HG02938 (cell line): Measurements from ENCODE around the gene PLXNA2.

Experiments
- ATAC-seq: cut with Tn5 transposase; IDR thresholded peaks from one replicate; pipeline ENCODE4 v1.9.1; 2021; ENCODE audit warnings: mild to moderate bottlenecking, moderate library complexity; ENCODE audit not compliant: unreplicated experiment

The PLXNA2 gene

DNA sequence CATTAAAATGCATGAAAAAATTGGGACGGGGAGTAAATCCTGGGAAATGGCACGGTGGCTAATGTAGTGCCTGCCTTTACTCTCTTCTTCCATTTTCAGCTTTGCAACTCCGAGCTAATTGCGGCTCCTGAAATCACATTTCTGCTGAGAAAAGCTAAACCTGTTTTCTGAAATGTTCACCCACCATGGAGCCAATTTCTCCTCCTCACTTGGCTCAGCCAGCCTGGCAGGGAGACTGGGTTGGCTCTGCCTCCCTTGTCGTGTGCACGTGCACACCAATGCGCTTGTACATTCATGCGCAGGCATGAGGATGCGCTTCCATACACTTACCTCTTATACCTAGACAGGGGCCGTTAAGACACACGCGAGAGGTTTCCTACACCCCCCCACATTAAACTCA, 165.4 kb downstream of the PLXNA2 start:
- no peak for ATAC-seq

DNA sequence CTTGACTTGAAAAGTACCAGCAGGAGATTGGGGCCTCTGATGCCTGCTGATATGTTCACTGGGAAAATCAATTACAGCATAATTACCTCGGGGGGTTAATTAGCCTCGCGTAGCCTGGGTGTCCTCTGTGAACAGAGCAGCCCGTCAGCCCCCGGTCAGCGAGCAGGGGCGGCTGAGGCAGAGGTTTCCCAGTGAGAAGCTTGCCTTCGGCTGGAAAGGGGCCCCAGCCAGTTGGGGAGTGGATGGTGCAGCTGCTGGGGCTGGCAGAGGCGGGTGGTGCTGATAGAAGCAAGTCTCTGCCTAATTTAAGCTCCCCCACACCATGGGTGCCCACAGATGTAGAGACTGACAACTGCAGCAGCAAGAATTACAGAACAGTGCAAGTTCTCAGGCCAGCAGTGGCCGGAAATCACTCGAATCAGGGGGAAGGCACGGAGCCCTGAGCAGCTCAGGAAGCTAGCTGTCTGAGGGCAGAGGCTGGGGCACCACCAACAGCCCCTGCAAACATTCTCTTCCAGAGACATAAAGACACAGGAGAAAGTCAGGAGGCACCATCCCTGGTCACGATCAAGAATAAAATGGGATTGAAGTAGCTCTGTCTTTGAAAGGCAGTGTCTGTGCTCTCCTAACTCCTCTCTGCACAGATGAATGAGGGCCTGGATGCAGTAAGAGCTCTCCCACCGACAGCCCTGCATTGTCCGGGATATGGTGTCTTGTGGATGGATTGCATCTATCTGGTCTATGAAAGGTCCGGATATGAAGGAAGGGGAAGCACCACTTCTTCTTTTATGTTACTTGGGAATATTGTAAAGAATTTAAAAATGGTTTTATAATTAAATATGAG, 166.7 kb downstream of the PLXNA2 start:
- no peak for ATAC-seq

DNA sequence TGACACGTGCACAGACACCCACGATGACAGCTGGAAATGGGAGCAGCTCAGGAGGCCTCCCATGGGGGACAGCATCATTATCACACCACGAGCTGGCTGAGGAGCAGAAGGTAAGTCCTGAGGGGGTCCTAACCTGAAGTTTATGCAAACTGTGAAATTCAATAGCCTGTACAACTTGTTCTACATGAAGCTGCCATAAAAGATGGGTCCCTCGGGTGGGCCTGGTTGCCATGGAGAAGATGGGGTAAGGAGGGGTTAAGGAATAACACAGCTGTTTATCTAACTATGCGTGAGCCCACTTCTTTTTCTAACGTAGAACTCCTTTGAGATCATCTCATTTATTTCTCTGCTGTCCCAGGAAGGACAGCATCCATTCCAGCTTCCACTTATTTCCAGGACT, 169.8 kb downstream of the PLXNA2 start:
- ATAC-seq, result no peak

DNA sequence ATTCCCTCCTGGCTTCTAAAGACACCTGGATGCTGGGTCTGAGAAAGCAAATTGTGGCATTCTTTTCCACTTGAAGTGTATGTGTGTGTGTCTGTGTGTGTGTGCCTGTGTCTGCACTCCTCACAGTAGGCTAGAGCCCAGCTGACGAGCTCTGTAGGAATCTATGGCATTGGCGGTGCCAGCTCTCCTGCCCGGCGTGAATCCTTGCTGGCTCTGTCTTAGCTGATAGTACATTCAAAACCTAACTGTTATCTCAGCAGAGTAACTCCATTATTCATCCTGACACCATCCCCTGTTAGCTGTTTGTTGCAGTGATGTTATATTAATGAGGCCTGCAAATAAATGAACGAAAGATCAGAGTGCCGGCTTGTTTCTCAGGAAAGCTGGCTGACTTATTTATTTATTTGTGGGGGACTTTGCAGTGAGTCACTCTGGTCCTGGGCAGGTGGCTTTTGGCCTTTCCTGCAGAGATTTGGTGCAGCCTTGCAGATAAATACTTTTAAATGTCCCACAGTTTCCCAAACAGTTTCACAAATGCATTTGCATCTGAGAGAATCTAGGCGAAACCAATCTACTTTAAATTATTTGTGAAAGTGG, 172.7 kb downstream of the PLXNA2 start:
- no peak for ATAC-seq

DNA sequence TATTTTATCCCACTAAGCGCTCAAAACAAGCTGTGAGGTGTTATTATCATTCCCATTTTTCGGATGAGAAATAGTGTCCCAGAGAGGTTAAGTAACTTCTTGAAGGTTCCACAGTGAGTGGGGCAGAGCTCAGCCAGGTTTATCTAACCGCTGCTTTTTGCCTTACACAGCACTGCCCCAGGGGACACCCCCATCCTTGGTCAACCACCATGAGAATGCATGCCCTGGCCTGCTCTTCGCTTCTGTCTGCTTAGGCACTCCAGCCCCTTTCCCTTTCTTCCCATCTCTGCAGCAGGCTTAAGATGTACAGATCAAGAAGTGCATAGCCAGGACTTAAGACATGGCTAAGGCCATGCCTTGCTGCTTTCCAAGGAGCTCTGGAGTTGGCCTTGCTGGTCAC, 174.3 kb downstream of the PLXNA2 start:
- ATAC-seq, result no peak

DNA sequence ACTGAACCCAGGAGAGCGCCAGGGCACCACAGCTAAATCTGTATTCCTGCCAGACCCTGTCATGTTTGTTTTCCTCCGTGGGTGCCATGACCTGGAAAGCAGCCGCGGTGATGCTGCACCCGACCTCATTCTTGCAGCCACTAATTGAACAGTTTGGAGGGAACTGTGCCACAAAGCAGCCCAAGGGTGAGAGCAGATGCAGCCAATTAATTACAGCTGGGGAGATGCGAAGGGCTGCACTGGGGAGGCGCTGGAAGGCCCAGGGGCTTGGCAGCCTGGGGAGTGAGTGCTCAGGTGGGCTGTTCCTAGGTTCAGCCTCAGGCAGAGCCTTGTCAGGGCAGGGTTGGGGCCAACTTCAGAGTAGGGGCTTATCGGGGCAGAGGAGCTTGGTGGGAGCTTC, 174.9 kb downstream of the PLXNA2 start:
- no peak for ATAC-seq

DNA sequence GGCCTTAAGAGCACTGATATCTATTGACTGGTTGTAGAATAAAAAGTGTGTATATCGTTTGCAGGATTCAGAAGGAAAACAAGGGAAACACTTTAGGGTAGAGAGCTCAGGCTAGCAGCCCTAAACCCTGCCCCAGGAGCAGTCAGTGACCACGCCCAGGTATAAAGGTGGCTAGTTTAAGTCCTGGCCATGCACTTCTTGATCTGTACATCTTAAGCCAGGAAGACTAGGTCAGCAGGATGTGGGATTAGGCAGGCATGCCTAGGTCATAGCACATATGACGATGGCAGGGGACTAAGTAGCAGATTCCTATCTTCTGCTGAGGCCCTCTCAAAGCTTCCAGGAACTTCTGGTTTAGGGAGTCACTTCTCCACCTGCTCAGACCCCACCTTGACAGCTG, 175.3 kb downstream of the PLXNA2 start:
- ATAC-seq, result no peak

DNA sequence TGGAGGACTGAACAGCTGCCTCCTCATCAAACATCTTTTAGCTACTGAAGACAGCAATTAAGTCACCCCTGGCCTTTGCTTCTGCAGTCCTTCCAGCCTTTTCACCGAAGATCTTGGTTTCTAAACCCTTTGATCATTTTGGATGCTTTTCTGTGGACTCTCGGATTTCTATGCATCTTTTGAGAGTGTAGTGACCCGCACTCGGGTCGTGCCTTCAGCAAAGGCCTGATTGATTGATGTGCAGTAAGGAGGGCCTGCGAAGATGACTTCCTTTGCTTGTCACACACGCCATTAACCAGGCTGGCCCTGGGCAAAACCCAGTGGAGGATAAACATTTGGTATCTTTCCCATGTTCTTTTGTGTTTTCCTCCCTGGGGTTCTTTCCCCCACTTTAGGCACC, 175.8 kb downstream of the PLXNA2 start:
- ATAC-seq, result no peak

DNA sequence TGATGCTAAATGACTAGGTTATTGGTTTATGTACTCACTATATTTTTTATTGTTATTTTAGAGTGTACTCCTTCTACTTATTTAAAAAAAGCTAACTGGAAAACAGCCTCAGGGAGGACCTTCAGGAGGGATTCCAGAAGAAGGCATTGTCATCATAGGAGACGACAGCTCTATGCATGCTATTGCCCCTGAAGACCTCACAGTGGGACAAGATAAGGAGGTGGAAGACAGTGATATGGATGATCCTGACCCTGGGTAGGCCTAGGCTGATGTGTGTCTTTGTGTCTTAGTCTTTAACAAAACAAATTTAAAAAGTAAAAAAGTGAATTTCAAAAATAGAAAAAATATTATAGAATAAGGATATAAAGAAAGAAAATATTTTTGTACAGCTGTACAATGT, 177.6 kb downstream of the PLXNA2 start:
- no peak for ATAC-seq

DNA sequence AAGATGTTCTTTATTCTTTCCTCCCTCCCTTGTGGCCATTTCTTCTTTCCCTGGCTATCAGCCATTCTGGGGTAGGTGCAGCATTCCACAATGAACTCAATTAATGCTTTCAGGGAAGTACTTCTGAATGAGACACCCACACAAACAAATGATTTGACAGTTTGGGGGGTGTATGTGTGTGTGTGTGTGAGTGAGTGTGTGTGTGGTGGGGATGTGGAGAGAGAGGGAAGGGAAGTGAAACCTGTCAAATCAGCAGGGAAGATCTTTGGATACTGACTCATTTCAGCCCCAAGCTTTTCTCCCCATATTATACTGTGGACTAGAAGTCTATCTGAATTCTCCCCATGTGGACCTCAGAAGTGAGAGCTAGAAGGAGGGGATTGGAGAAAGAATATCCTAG, 178.3 kb downstream of the PLXNA2 start:
- ATAC-seq, result no peak

DNA sequence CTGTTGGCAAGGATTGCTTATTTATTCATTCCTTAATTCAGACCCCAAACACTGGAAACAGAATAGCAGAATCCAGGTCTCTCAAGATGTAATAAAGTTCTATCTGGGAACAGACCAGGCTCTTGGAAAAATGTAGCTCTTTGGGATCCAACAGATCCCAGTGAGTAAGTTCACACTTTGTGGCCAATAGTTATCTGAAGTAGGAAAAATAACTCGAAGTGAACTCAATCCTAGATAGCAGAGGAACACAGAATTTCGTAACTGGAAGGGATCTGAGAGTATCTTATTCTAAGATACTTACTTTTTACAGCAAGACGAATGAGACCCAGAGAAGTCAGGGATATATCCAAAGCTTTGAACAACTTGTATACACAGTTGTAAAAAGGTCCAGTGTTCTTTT, 182.6 kb downstream of the PLXNA2 start:
- no peak for ATAC-seq

DNA sequence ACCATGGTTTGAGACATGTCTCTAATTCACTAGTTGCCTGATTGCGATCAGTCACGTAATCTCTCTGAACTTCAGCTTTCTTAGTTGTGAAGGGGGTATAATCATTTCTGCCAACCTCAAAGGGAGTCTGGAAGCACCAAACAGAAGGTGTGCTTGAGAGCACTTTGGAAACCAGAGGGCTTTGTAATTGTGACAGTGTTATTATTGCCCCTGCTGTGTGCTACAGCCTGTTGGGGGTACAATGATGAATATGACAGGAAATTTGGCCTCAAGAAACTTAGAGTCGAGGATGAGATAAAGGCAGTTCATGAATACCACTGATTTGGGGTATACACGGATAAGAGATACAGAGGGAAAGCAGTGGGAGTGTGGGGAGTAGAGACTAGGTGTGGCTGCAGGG, 183.1 kb downstream of the PLXNA2 start:
- ATAC-seq, result no peak

DNA sequence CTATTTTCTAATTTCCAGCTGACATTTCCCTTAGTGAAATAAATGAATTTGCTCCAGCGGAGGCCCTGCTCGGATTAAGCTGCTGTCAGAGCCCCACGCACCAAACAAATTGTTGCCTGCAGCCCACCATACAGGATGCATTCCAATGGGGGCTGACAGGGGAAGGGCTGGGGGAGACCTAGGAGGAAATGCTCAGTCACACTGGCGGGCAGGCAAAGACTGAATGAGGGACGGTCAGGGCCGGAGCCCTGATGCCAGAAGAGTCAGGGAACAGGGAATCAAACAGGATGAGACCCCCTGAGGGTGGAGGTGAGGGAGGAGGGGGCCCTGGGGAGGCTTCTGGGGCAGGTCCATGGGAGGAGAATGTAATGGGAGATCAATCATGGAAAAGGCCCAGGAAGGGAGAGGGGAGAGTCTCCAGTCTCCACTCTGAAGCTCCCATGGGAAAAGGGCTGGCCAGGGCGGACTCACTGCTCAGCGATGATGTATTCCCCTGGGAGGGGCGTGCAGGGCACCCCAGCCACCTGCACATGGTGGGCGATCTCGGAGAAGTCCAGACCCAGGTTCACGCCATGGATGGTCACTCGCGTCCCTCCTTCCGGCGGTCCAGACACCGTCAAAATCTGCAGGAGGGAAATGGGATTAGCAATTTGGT, 183.8 kb downstream of the PLXNA2 start:
- no peak for ATAC-seq

DNA sequence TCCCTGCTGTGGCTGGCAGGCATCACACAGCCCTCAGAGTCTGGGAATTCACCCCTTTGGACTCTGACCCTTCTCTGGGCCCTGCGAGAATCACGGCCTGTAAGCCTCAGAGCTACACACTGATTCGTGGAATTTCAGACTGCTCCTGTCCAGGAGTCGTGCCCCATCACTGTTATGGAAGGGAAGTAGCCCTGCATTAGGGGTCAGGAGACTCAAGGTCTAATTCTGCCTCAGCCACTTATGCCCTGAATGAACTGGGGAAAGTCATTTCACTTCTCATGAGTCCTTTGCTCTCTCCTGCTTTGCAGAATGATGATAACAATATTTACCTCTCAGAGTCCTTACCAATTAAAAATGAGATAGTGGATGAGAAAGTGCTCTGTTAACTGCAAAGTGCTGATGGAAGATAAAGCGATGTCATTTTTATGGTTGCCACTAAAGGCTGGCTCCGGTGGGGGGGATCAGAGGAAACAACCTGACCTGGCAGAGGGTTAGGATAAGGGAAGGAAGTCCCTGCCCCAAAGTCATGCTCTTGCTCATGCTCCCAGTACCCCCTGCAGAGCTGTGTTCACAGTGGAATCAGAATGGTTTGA, 184.7 kb downstream of the PLXNA2 start:
- no peak for ATAC-seq

DNA sequence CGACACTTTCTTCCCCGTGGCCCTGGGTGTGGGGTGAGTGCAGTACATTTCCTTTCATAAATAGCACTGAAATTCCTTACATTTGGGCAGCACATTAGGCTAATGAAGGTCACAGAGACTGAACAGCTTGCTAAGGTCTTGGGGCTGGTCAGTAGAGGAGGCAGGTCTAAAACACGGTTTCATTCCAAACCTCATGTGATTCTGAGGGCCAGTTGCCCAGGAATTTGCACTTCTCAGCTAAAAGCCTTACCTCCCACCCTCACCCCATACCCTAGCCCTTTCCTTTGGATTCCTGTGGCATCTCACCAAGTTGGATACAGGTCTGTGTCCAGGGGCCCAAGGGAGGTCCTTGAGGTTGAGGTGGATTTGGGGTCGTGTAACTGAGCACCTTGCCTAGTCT, 185.4 kb downstream of the PLXNA2 start:
- no peak for ATAC-seq

DNA sequence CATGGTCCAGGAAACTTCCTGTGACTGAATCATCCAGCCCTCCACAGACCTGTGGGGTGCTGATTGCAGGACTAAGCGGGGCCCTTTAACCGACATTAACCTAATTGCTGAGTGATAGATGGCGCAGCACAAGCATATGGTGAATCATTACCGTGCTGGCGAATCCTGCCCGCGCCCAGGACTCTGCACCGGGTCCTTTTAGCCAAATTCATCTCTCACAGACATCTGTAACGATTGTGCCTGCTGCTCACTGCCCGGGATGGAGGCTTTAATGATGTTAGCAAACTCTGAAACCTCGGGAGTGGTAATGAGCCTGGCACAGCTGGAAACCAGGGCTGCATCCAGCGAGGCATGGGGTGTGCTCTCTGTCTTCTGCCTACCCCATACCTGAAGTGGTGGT, 185.9 kb downstream of the PLXNA2 start:
- ATAC-seq, result no peak

DNA sequence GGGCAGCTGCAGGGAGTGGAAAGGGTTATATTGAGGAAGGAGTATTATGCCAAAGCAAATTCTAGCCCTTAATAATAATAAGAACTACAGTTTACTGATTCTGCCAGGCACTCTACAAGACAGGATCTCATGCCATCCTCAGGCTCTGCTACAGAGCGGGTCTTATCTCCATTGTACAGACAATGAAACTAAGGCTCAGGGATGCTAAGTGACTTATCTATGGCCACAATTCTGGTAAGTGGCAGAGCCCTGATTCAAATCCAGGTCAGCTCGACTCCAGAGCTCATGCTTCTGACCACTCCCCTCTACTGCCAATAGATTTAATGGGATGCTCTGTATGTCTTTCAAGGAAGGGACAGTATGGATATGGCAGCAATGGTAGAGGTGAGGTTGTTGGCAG, 187.1 kb downstream of the PLXNA2 start:
- no peak for ATAC-seq

DNA sequence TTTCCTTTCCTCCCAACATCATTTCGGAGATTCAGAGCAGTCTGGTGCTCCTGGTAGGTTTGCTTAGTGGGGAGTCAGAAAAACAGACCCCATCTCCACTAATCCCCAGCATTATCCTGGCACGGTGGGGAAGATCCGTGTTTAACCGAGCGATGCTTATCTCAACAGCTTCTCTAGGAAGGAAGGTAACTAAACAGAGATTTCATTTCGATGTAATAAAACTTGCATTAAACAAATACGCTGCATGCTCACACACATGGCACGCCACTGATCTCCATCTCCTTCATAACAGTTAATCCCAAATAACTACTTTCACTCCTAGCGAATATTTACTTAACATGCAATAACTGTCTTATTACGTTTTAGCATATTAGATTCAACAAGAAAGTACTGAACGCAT, 188.6 kb downstream of the PLXNA2 start:
- no peak for ATAC-seq

DNA sequence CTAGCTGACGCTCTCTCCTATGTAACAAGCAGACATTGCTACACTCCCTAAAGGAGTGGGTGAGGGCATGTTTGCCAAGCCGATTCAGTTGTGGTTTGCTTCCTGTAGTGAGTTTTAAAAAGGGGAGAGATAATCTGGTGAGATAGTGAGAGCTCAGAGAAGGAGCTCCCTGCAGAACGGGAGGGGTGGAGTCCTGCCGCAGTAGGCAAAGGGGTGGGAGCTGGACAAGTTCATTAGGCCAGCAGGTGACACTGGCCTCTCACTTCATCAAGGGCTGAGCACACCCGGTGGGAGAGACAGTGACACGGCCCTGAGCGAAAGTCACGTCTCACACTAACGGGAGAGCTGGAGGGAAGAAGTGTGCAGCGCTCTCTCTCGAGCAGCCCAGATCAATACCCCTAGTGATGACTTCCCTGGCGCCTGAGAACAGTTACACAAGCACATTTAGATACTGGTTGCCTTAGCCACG, 189.2 kb downstream of the PLXNA2 start:
- no peak for ATAC-seq

DNA sequence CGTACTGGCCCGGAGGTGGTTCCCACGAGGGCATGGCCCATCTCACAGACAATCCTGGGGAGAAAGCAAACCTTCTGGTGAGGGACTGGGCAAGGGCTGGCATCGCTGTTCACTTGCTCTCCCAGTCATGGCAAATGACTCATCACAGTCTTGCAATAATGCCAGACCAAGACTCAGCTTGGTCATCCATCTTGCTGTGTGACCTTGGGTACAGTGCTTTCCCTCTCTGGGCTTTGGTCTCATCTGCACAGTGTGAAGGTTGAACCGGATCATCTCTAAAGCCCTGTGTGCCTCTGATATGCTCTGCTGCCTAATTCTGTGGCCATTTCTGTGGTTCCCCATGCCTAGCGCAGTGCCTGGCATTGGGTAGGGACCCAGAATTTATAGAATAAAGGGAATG, 189.7 kb downstream of the PLXNA2 start:
- no peak for ATAC-seq

DNA sequence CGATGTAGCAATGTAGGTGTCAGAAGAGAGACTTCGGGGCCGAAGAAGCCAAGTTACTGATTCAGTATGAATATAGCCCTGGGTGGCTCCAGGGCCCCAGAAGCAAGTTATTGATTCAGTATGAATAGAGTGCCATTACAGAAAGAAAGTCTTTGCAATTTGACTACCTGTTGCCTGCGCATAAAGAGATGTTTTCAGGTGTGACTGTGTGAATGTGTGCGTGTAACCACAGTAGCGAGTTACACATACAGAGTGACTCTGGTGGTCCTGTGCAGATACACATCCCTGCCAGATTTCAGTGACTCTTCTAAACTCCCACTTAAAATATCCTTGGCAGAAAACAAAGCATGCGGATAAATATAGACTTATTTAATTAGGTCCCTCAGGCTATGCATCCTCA, 190.5 kb downstream of the PLXNA2 start:
- ATAC-seq, result no peak

DNA sequence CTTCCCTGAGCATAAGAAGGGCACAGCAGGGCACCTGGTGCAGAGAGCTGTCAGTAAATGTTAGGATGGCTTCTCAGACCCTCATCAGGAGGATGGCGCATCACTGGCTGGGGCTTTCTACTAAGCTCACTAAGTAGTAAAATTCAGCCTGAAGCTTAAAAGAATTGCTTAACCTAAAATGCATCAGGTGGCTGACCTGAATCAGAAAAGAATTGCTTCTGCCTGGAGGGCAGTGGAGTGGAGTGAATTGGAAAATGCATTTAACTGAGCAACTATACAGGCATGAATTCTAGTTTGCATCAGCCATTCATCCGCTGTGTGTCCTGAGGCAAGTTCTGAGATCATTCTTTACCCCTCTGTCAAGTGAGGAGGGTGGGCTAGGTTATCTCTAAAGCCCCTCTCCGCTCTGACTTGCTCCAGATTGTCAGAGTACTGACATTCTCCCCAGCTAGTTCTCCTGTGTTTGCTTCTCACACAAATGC, 191.2 kb downstream of the PLXNA2 start:
- ATAC-seq, result no peak
